ENCODE results near the gene MYOZ3. TPM values are rescaled to one million over a fixed set of nuclear protein-coding genes. Genes with fewer than 3 reads are reported as not detected.

MYOZ3 gene
- total and polyA plus RNA-seq, 7 donors, result 3.0 to 110 (median 29.7) TPM

- no peaks in the 10 kb centered on the region for H3K9me3 ChIP-seq
- ATAC-seq (peak in 2 of 4 donors; percentile 16), DNase-seq (no peak)
- WGBS, 3 donors, result 50 to 61% (median 54%) methylated on average over 12 of the region's 12 CpGs
- peak overlapping the region; percentile 65 for H3K27ac ChIP-seq
- no peak overlapping the region for H3K4me3 ChIP-seq
- no peaks in the 10 kb centered on the region for H3K27me3 ChIP-seq (ENCODE audit: insufficient read depth in 3 of 3, low read length in 2 of 3)
- no peak for TF ChIP-seq CTCF (IDR thresholded peaks at IDR 0.05)
- H3K36me3 ChIP-seq (ENCODE audit: insufficient read depth in 1 of 2, low read depth in 1 of 2), result no peaks in the 10 kb centered on the region
- intact Hi-C loops (cut with DNase I), result no loop called here
- peaks cover 39% of the 10 kb centered on the region for H3K4me1 ChIP-seq
Measured at GRCh38 chr5:150665044-150665443, 4.0 kb downstream of the MYOZ3 start.

- peaks cover 47% of the 10 kb centered on the region for H3K4me1 ChIP-seq
- ATAC-seq, result peak in 1 of 4 donors; percentile 39
- 74 to 89% (median 75%) methylated on average over 14 of the region's 14 CpGs for WGBS, 3 donors
- H3K27me3 ChIP-seq (ENCODE audit: insufficient read depth in 3 of 3, low read length in 2 of 3), result no peaks in the 10 kb centered on the region
- H3K4me3 ChIP-seq, result no peak overlapping the region
- H3K27ac ChIP-seq, result peak overlapping the region; percentile 92
- intact Hi-C loops (cut with DNase I), result loop anchor here in 1 of 2 donors (5.0 kb wide), 1 partner anchor 108 kb away; no protein-coding TSS in a partner anchor
- no peak for DNase-seq
- H3K9me3 ChIP-seq, result no peaks in the 10 kb centered on the region
- TF ChIP-seq CTCF (IDR thresholded peaks at IDR 0.05), result no peak
- no peaks in the 10 kb centered on the region for H3K36me3 ChIP-seq (ENCODE audit: insufficient read depth in 1 of 2, low read depth in 1 of 2)
Measured at GRCh38 chr5:150670275-150670947, 9.4 kb downstream of the MYOZ3 start.

GRCh38 chr5:150670948-150671310 is 9.9 kb downstream of the MYOZ3 start:
- H3K4me3 ChIP-seq, result no peak overlapping the region
- peaks cover 47% of the 10 kb centered on the region for H3K4me1 ChIP-seq
- H3K9me3 ChIP-seq, result no peaks in the 10 kb centered on the region
- peak overlapping the region; percentile 92 for H3K27ac ChIP-seq
- DNase-seq, result no peak
- no peak for TF ChIP-seq CTCF (IDR thresholded peaks at IDR 0.05)
- 38 to 82% (median 62%) methylated on average over 2 of the region's 2 CpGs for WGBS, 3 donors
- no peaks in the 10 kb centered on the region for H3K36me3 ChIP-seq (ENCODE audit: insufficient read depth in 1 of 2, low read depth in 1 of 2)
- intact Hi-C loops (cut with DNase I), result loop anchor here in 1 of 2 donors (5.0 kb wide), 1 partner anchor 109 kb away; no protein-coding TSS in a partner anchor
- H3K27me3 ChIP-seq (ENCODE audit: insufficient read depth in 3 of 3, low read length in 2 of 3), result no peaks in the 10 kb centered on the region
- ATAC-seq, result no peak

- TF ChIP-seq CTCF (IDR thresholded peaks at IDR 0.05), result no peak
- Histone ChIP-seq H3K27ac (peak overlapping the region; percentile 92), H3K9me3 (no peaks in the 10 kb centered on the region), H3K4me3 (peak overlapping the region; percentile 67), H3K4me1 (peaks cover 47% of the 10 kb centered on the region), H3K27me3 (ENCODE audit: insufficient read depth in 3 of 3, low read length in 2 of 3) (no peaks in the 10 kb centered on the region), H3K36me3 (ENCODE audit: insufficient read depth in 1 of 2, low read depth in 1 of 2) (peaks cover 0 to 3% of the 10 kb centered on the region in 2 donors)
- WGBS, 3 donors, result 22 to 33% (median 28%) methylated on average over 42 to 51 of the region's 51 CpGs
- DNase-seq, result peak in 1 of 2 donors; percentile 61
- intact Hi-C loops (cut with DNase I), result loop anchor here in 1 of 2 donors (5.0 kb wide), 1 partner anchor 109 kb away; no protein-coding TSS in a partner anchor
- no peak for ATAC-seq
Measured at GRCh38 chr5:150671509-150672236, 10.6 kb downstream of the MYOZ3 start.
